Stimulated activated memory B cell treated with anti-CD40 and anti-IgM and Interleukin-4, amounts not matched to agents 10 μg/mL and 1 μg/mL and 100 μg/mL, for 72 hours (primary cell): ENCODE results near the gene ALPK3.

Experiments
- ATAC-seq: fragments of 150-1000 bp; cut with Tn5 transposase; 2 replicates; pipeline ENCODE4 v1.10.0; 2021
- H3K27ac Mint-ChIP-seq: one replicate; pipeline ENCODE4 v1.8.0; 2022; ENCODE audit warnings: mild to moderate bottlenecking, mixed read lengths
- H3K27me3 Mint-ChIP-seq: one replicate; pipeline ENCODE4 v1.8.0; 2022; ENCODE audit warnings: mixed read lengths
- H3K36me3 Mint-ChIP-seq: one replicate; pipeline ENCODE4 v1.8.0; 2022; ENCODE audit warnings: mixed read lengths
- H3K4me1 Mint-ChIP-seq: one replicate; pipeline ENCODE4 v1.8.0; 2022; ENCODE audit warnings: mixed read lengths
- H3K4me3 Mint-ChIP-seq: one replicate; pipeline ENCODE4 v1.8.0; 2022; ENCODE audit warnings: mild to moderate bottlenecking, moderate library complexity, mixed read lengths
- H3K9me3 Mint-ChIP-seq: one replicate; pipeline ENCODE4 v1.8.0; 2022; ENCODE audit warnings: mixed read lengths

ALPK3 gene, protein sequence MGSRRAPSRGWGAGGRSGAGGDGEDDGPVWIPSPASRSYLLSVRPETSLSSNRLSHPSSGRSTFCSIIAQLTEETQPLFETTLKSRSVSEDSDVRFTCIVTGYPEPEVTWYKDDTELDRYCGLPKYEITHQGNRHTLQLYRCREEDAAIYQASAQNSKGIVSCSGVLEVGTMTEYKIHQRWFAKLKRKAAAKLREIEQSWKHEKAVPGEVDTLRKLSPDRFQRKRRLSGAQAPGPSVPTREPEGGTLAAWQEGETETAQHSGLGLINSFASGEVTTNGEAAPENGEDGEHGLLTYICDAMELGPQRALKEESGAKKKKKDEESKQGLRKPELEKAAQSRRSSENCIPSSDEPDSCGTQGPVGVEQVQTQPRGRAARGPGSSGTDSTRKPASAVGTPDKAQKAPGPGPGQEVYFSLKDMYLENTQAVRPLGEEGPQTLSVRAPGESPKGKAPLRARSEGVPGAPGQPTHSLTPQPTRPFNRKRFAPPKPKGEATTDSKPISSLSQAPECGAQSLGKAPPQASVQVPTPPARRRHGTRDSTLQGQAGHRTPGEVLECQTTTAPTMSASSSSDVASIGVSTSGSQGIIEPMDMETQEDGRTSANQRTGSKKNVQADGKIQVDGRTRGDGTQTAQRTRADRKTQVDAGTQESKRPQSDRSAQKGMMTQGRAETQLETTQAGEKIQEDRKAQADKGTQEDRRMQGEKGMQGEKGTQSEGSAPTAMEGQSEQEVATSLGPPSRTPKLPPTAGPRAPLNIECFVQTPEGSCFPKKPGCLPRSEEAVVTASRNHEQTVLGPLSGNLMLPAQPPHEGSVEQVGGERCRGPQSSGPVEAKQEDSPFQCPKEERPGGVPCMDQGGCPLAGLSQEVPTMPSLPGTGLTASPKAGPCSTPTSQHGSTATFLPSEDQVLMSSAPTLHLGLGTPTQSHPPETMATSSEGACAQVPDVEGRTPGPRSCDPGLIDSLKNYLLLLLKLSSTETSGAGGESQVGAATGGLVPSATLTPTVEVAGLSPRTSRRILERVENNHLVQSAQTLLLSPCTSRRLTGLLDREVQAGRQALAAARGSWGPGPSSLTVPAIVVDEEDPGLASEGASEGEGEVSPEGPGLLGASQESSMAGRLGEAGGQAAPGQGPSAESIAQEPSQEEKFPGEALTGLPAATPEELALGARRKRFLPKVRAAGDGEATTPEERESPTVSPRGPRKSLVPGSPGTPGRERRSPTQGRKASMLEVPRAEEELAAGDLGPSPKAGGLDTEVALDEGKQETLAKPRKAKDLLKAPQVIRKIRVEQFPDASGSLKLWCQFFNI (N-terminal part only)

DNA sequence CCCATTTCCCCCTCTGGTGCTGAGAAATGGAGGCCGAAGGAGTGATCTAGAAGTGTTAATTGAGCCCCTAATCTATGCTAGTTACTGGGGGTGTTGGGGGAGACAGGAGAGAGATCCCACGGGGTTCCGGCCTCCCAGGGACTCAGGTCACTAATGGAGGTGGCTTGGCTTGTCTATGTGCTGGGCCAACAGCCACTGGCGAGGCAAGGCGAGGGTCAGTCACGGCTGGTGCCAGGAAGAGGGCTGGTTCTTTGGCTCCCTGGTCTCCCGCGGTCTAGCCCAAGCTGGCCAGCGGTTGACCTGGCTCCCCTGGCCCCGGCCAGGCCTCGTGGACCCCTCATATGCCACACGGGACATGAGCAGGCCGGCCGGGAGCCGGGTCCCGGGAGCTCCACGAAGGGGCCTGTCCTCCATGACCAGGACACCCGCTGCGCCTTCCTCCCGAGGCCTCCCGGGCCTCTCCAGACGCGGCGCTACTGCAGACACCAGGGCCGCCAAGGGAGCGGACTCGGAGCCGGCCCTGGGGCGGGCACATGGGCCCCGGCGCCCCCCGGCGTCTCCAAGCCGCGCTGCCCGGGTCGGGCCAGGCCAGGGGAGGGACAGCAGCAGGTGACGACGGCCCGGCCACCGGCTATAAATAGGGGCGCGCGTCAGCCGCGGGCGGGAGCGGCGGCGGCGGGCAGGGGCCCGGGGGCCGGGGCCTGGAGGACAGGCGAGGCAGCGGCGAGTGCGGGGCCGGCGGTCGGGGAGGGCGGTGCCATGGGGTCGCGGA is at the start of gene ALPK3:
Gene ALPK3 (plus strand): TSS at position 663 of the 772 bp plus-strand sequence. CDS start 97 bp downstream, at position 760.
- H3K4me3 Mint-ChIP-seq, result no peak within 1 kb of the TSS
- peaks cover 7% of the 10 kb centered on the region for H3K4me1 Mint-ChIP-seq
- H3K36me3 Mint-ChIP-seq, result no peaks in the 10 kb centered on the region
- peak; percentile 46 for ATAC-seq
- H3K27ac Mint-ChIP-seq, result no peak within 1 kb of the TSS
- peaks cover 28% of the 10 kb centered on the region for H3K27me3 Mint-ChIP-seq
- H3K9me3 Mint-ChIP-seq, result no peaks in the 10 kb centered on the region

DNA sequence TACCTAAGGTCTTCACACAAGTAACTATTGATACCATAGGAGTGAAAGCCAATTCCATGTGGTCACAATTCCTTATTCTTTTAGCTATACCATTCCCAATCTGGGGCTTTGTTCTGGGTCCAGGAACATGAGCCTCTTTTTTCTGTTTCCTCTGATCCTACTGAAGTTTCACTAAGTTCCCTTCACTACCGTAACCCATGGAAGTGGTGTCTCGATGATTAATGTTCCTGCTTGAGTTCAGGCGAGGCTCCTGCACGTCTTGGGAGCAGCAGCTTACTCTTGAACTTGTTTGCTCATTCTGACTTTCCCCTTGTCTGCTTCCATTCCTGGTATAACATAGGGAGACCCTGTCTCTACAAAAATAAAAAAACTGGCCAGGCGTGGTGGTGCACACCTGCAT is 45.1 kb upstream of the ALPK3 start:
- Mint-ChIP-seq H3K27ac (peak overlapping the region; percentile 41), H3K4me3 (no peak overlapping the region), H3K36me3 (peaks cover 50% of the 10 kb centered on the region), H3K9me3 (peaks cover 3% of the 10 kb centered on the region), H3K4me1 (peaks cover 43% of the 10 kb centered on the region), H3K27me3 (no peaks in the 10 kb centered on the region)
- ATAC-seq, result no peak

DNA sequence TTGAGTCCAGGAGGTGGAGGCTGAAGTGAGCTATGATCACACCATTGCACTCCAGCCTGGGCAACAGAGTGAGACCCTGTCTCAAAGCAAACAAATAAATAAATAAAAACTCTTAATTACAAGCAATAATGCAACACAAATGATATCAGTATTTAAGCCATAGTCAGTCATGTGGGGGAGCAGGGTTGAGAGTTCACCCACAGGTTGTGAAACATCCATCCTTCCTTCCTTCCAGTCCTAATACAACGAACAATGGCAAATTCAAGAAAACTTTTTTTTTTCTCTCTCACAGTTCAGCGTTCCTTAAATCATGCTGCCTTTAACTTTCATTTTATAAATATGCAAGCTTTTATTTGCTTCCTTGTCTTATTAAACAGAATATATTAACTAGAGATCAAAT is 44.7 kb upstream of the ALPK3 start:
- peaks cover 3% of the 10 kb centered on the region for H3K9me3 Mint-ChIP-seq
- H3K27me3 Mint-ChIP-seq, result no peaks in the 10 kb centered on the region
- H3K36me3 Mint-ChIP-seq, result peaks cover 50% of the 10 kb centered on the region
- H3K27ac Mint-ChIP-seq, result peak overlapping the region; percentile 41
- H3K4me1 Mint-ChIP-seq, result peaks cover 43% of the 10 kb centered on the region
- ATAC-seq, result no peak
- H3K4me3 Mint-ChIP-seq, result no peak overlapping the region

DNA sequence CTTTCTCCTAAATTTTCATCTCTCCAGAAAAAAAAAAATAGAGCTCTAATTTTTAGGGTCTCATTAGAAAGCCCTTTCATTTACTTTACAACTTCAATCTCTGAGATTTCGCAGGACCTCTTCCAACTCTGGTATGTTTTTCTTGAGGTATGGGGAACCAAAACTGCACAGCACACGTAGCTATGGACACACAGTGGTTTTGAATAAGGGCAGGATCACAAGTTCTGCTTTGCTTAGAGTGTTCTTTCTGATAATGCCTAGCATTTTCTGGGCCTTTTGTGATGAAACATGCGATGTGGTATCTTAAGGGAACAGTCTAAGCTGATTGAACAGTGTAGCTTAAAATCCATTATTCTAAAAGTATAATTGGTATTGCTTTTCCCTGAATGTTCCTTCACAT is 43.4 kb upstream of the ALPK3 start:
- Mint-ChIP-seq H3K36me3 (peaks cover 50% of the 10 kb centered on the region), H3K27me3 (no peaks in the 10 kb centered on the region), H3K4me3 (peak overlapping the region; percentile 8), H3K4me1 (peaks cover 52% of the 10 kb centered on the region), H3K9me3 (peaks cover 3% of the 10 kb centered on the region), H3K27ac (peak overlapping the region; percentile 88)
- ATAC-seq, result peak; percentile 79

DNA sequence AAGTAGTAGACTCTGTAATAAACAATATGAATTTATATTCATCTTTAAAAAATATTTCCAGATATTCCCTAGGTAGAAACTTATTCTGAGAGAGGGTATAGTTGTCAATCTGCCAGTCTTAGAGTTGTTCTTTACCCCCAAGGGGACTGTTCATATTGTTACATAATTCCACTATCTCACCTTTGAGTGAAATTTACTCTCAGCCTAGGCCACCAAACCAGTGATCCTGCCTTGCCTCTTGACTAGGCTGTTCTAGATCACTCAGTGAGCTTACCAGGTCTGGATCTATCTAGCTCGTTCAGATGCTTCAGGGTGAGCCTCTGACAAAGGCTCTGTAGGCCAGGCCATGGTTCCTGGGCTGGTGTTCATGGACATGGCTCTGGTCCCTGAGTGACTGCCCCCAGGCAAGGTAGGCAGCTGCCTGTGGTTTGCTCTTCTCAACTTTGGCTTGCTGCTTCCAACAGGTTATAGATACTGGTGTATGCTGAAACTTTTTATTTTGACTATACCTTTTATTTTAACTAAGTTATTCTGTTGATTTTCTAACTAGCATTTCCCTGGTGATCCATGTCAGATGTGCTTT is 41.2 kb upstream of the ALPK3 start:
- no peak for ATAC-seq
- peaks cover 43% of the 10 kb centered on the region for H3K36me3 Mint-ChIP-seq
- H3K9me3 Mint-ChIP-seq, result peaks cover 3% of the 10 kb centered on the region
- peaks cover 45% of the 10 kb centered on the region for H3K4me1 Mint-ChIP-seq
- H3K27me3 Mint-ChIP-seq, result no peaks in the 10 kb centered on the region
- no peak overlapping the region for H3K4me3 Mint-ChIP-seq
- H3K27ac Mint-ChIP-seq, result no peak overlapping the region

DNA sequence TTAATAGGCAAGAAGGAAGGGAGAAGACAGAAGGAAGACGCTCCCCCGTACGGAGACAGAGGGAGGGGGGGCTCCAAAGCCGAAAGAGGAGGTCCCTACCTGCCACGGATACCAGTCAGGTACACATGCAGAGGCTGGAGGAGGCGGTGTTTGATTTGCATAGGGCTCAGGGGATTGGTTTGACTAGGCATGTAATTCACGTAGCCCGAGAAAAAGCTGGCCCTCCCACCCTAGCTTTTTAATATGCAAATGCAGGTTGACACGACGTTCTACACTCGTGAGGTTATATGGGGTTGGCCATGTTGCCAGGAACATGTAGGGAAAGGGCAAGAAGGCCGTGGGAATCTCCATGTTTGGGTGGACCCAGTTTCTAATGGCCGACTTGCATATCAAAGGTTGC is 39.0 kb upstream of the ALPK3 start:
- no peaks in the 10 kb centered on the region for H3K27me3 Mint-ChIP-seq
- peaks cover 3% of the 10 kb centered on the region for H3K9me3 Mint-ChIP-seq
- no peak for ATAC-seq
- no peak overlapping the region for H3K27ac Mint-ChIP-seq
- peaks cover 43% of the 10 kb centered on the region for H3K36me3 Mint-ChIP-seq
- no peak overlapping the region for H3K4me3 Mint-ChIP-seq
- H3K4me1 Mint-ChIP-seq, result peaks cover 31% of the 10 kb centered on the region

DNA sequence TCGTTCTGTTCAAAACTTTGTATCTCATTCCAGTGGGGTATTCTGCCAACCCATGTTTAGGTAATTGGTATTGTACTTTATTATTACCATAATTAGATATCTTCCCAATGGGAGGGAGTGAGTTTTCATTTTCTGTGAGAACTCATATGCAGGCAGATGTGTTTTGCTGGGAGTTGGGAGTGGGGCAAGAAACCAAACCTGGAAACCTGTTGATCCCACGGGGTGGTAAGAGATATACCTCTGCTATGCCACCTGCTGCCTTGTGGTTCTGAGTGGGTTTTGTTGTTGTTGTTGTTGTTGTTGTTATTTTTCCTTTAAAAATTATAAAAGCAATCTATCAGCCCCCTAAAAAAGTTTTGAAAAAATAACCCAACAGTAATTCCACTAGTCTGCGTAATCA is 36.7 kb upstream of the ALPK3 start:
- peaks cover 57% of the 10 kb centered on the region for H3K36me3 Mint-ChIP-seq
- H3K4me3 Mint-ChIP-seq, result no peak overlapping the region
- peaks cover 32% of the 10 kb centered on the region for H3K4me1 Mint-ChIP-seq
- H3K27me3 Mint-ChIP-seq, result no peaks in the 10 kb centered on the region
- no peak overlapping the region for H3K27ac Mint-ChIP-seq
- ATAC-seq, result no peak
- H3K9me3 Mint-ChIP-seq, result no peaks in the 10 kb centered on the region

DNA sequence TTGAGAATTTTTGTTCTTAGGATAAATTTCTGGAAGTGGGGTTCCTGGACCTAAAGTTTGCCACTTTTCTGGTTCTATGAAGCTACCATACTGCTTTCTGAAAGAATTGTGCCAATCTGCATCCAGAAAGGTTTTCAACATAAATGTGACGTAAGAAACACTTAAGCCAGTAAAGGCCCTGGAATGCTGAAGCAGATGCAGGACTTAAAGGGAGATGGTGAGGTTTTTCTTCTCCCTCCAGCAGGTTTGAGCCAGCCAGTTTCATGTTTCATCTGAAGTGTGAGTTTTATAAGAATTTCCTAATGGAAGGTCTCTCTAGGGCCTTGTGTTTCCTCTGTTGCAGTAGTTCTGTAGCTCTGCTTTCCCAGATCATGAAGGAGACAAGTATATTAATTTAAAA is 35.7 kb upstream of the ALPK3 start:
- H3K27ac Mint-ChIP-seq, result no peak overlapping the region
- H3K4me3 Mint-ChIP-seq, result no peak overlapping the region
- H3K4me1 Mint-ChIP-seq, result peaks cover 41% of the 10 kb centered on the region
- H3K36me3 Mint-ChIP-seq, result peaks cover 65% of the 10 kb centered on the region
- ATAC-seq, result no peak
- H3K27me3 Mint-ChIP-seq, result no peaks in the 10 kb centered on the region
- H3K9me3 Mint-ChIP-seq, result no peaks in the 10 kb centered on the region

DNA sequence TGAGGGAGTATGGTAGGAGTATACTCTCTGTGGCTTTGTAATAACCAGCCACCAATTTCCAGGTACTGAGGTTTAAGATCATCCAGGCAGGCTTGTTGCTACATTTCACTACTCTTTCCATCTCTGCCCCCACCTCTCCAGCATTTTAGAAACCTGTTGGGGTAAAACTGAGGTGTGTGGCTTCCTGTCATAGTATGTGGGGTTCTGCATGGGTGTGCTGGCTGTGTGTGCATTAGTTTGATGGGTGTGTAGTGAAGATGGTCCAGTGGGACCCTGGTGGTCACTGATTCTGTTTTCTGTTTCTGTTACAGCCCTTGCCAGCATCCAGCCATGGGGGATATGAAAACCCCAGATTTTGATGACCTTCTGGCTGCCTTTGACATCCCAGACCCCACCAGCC is 34.8 kb upstream of the ALPK3 start:
- H3K27me3 Mint-ChIP-seq, result no peaks in the 10 kb centered on the region
- H3K9me3 Mint-ChIP-seq, result no peaks in the 10 kb centered on the region
- no peak overlapping the region for H3K27ac Mint-ChIP-seq
- ATAC-seq, result no peak
- H3K4me1 Mint-ChIP-seq, result peaks cover 41% of the 10 kb centered on the region
- no peak overlapping the region for H3K4me3 Mint-ChIP-seq
- peaks cover 65% of the 10 kb centered on the region for H3K36me3 Mint-ChIP-seq

DNA sequence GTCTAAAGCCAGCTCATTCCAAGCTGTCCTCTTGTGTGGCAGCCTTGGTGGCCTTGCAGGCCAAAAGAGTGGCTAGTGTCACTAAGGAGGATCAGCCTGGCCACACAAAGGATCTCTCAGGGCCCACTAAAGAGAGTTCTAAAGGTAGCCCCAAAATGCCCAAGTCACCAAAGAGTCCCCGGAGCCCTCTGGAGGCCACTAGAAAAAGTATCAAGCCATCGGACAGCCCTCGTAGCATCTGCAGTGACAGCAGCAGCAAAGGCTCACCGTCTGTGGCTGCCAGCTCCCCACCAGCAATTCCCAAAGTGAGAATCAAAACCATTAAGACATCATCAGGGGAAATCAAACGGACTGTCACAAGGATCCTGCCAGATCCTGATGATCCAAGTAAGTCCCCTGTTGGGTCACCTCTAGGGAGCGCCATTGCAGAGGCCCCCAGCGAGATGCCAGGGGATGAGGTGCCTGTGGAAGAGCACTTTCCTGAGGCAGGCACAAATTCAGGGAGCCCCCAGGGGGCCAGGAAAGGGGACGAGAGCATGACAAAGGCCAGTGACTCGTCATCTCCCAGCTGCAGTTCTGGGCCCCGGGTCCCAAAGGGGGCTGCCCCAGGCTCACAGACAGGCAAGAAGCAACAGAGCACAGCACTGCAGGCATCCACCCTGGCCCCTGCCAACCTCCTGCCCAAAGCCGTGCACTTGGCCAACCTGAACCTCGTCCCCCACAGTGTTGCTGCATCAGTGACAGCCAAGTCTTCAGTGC is 33.5 kb upstream of the ALPK3 start:
- Mint-ChIP-seq H3K9me3 (no peaks in the 10 kb centered on the region), H3K4me1 (peaks cover 42% of the 10 kb centered on the region), H3K27me3 (no peaks in the 10 kb centered on the region), H3K36me3 (peaks cover 65% of the 10 kb centered on the region), H3K27ac (no peak overlapping the region), H3K4me3 (no peak overlapping the region)
- ATAC-seq, result no peak

DNA sequence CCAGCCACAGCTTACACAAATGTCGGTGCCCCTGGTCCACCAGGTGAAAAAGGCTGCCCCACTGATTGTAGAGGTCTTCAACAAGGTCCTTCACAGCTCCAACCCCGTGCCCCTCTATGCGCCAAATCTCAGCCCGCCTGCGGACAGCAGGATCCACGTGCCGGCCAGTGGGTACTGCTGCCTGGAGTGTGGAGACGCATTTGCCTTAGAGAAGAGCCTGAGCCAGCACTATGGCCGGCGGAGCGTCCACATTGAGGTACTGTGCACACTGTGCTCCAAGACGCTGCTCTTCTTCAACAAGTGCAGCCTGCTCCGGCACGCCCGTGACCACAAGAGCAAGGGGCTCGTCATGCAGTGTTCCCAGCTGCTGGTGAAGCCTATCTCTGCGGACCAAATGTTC is 32.9 kb upstream of the ALPK3 start:
- Mint-ChIP-seq H3K27ac (no peak overlapping the region), H3K4me3 (no peak overlapping the region), H3K27me3 (no peaks in the 10 kb centered on the region), H3K9me3 (no peaks in the 10 kb centered on the region), H3K4me1 (peaks cover 41% of the 10 kb centered on the region), H3K36me3 (peaks cover 64% of the 10 kb centered on the region)
- no peak for ATAC-seq

DNA sequence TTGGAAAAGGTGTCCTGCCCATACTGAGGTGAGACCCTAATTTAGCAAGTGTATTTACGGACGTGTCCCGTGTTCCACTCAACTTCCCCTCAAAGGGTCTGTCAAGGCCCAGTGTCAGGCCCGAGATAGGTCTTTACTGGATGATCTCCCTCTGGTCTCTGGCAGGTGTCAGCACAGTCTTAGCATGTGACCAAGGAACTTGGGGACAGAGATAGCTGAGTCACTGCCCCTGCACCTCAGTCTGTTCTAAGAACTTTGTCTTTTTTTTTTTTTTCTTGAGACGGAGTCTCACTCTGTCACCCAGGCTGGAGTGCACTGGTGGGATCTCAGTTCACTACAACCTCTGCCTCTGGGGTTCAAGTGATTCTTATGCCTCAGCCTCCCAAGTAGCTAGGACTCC is 32.1 kb upstream of the ALPK3 start:
- ATAC-seq, result no peak
- no peaks in the 10 kb centered on the region for H3K27me3 Mint-ChIP-seq
- no peak overlapping the region for H3K4me3 Mint-ChIP-seq
- peaks cover 57% of the 10 kb centered on the region for H3K36me3 Mint-ChIP-seq
- H3K27ac Mint-ChIP-seq, result peak overlapping the region; percentile 14
- no peaks in the 10 kb centered on the region for H3K9me3 Mint-ChIP-seq
- H3K4me1 Mint-ChIP-seq, result peaks cover 41% of the 10 kb centered on the region

DNA sequence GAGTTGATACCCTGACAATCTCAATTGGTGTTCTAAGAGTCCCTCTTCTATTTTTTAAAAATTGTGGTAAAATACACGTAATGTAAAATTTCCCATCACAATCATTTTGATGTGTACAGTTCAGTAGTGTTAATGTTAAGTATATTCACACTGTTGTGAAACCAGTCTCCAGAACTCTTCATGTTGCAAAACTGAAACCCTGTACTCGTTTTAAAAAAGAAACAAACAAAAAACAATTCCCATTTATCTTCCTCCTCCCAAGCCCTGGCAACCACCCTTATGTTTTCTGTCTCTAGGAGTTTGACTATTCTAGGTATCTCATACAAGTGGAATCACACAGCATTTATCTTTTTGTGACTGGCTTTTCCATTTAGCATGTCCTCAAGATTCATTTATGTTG is 28.7 kb upstream of the ALPK3 start:
- H3K27ac Mint-ChIP-seq, result no peak overlapping the region
- peaks cover 43% of the 10 kb centered on the region for H3K4me1 Mint-ChIP-seq
- H3K27me3 Mint-ChIP-seq, result no peaks in the 10 kb centered on the region

More for the DNA sequence above, 28.7 kb upstream of the ALPK3 start:
- Mint-ChIP-seq H3K9me3 (no peaks in the 10 kb centered on the region), H3K36me3 (peaks cover 61% of the 10 kb centered on the region), H3K4me3 (no peak overlapping the region)
- ATAC-seq, result no peak
